HCT116 (cell line): Measurements from ENCODE around the gene DDT.

Source experiments
- POLR2A ChIP-seq: IDR thresholded peaks from 2 replicates; pipeline ENCODE4 v1.7.0; 2011; ENCODE audit warnings: borderline replicate concordance; ENCODE audit not compliant: insufficient read depth, insufficient read length; ENCODE audit errors: extremely low read depth
- TF ChIP-seq, protein P1 (sequence below), 3 experiments: fragments of 200-600 bp in 1 of 3; sonication (generic) in 1 of 3; IDR thresholded peaks in 2 of 3; conservative IDR thresholded peaks in 1 of 3; 2 replicates each; pipeline ENCODE4 v1.5.1; 2012 to 2017; ENCODE audit warnings: low read depth in 2 of 3, low read length in 2 of 3, antibody characterized with exemption in 1 of 3, borderline replicate concordance in 1 of 3, control low read depth in 1 of 3, mild to moderate bottlenecking in 1 of 3, mixed read lengths in 1 of 3, mixed run types in 1 of 3, moderate library complexity in 1 of 3; ENCODE audit not compliant: insufficient read depth in 1 of 3

DNA sequence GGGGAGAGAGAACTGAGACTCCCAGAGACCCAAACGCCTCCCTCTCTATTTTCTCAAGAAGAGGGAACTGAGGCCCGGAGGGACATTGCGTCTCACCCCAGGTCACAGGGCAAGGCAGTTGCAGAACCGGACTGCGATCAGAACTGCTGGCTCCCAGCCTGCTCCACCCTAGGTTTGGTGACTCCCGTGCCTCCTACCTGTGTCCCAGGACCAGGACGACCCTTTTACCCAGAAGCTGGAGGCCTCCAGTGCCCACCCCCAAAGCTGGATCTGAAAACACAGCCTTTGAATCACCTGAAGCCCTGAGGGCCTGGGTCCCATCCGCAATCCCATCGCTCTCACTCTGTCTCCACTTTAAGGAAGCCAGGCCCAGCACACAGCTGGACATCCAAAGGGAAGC is 29.6 kb upstream of the DDT start:
- TF ChIP-seq POLR2A: no peak
- TF ChIP-seq, protein P1, sequence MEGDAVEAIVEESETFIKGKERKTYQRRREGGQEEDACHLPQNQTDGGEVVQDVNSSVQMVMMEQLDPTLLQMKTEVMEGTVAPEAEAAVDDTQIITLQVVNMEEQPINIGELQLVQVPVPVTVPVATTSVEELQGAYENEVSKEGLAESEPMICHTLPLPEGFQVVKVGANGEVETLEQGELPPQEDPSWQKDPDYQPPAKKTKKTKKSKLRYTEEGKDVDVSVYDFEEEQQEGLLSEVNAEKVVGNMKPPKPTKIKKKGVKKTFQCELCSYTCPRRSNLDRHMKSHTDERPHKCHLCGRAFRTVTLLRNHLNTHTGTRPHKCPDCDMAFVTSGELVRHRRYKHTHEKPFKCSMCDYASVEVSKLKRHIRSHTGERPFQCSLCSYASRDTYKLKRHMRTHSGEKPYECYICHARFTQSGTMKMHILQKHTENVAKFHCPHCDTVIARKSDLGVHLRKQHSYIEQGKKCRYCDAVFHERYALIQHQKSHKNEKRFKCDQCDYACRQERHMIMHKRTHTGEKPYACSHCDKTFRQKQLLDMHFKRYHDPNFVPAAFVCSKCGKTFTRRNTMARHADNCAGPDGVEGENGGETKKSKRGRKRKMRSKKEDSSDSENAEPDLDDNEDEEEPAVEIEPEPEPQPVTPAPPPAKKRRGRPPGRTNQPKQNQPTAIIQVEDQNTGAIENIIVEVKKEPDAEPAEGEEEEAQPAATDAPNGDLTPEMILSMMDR (IDR thresholded peaks at IDR 0.05 in 2 of 3, conservative IDR thresholded peaks at IDR 0.05 in 1 of 3; ENCODE audit: borderline replicate concordance in 1 of 3, insufficient read depth in 1 of 3, low read depth in 2 of 3, low read length in 2 of 3): no peak
